Urinary bladder (tissue), 4 donors: ENCODE data around the gene CLINT1. TPM values are rescaled to one million over a fixed set of nuclear protein-coding genes. Genes with fewer than 3 reads are reported as not detected.

Source experiments
- DNase-seq: peaks from one replicate; pipeline ENCODE4 v3.0.0-alpha.2; 2015; ENCODE audit errors: extremely low spot score
- H3K27ac ChIP-seq: one replicate; pipeline ENCODE4 v1.5.1; 2013; ENCODE audit warnings: low read depth, mild to moderate bottlenecking, moderate library complexity
- H3K36me3 ChIP-seq: one replicate; pipeline ENCODE4 v1.6.1; 2013; ENCODE audit warnings: mild to moderate bottlenecking, moderate library complexity; ENCODE audit not compliant: insufficient read depth
- H3K4me1 ChIP-seq: one replicate; pipeline ENCODE4 v1.6.1; 2013; ENCODE audit warnings: mild to moderate bottlenecking, moderate library complexity; ENCODE audit not compliant: insufficient read depth
- H3K4me3 ChIP-seq: one replicate; pipeline ENCODE4 v1.5.1; 2013; ENCODE audit warnings: low read depth, low read length
- WGBS: extraction: QIAGEN DNeasy Blood & Tissue Kit; methylation state at CpG from one replicate; pipeline ENCODE4 v1.1.7; 2013; 5-methylcytosine and 5-hydroxymethylcytosine counted together
- polyA plus RNA-seq: library from polyadenylated mRNA; stranded (reverse); fragments of 200-250 nt; gene quantifications from one replicate; pipeline ENCODE4 v1.2.3, GENCODE V29; 2013
- total RNA-seq: library from RNA; depleted of rRNA; stranded (reverse); fragments of >200 nt; gene quantifications from one replicate; pipeline ENCODE4 v1.2.3, GENCODE V29; 2014
- donor health status: healthy with polysubstance abuse.
- donor health status: healthy.

The CLINT1 gene
- total and polyA plus RNA-seq, 2 donors: 46.8 to 131 TPM

DNA sequence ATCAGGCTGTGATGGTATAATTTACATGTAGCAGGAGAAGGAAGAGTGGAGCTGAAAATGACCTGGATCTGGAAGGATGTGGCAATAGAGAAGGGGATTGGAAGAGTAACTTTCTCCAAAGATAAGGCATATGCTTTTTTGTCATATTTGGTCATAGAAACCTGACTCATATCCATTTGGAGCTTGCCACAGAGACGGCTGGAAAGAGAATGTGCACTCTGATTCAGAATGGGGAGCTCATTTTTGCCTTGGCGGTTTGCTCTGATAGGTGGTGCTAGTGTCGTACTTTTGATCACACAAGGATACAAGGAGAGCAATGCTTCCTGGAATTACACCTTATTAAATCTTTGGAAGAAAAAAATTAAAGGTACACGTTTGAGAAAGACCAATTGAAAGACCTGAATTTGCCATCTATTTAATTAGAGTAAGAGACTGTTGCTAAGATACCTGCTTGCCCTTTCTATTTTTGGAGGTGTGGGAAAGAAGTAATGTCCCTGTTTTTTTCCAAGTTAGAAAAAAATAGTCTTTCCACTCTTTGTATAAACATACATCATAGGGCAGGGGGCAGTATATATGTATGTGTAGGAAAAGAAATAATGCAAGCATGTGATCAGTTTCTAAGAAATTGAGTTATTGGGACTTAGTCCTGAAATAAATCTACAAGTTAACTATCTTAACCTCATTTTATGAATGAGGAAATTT lies 110.0 kb downstream of the CLINT1 start:
- Histone ChIP-seq H3K4me1 (no peaks in the 10 kb centered on the region), H3K4me3 (no peak overlapping the region), H3K27ac (no peak overlapping the region), H3K36me3 (peaks cover 4% of the 10 kb centered on the region)
- 49% methylated on average over 4 of the region's 4 CpGs for WGBS
- DNase-seq: no peak

DNA sequence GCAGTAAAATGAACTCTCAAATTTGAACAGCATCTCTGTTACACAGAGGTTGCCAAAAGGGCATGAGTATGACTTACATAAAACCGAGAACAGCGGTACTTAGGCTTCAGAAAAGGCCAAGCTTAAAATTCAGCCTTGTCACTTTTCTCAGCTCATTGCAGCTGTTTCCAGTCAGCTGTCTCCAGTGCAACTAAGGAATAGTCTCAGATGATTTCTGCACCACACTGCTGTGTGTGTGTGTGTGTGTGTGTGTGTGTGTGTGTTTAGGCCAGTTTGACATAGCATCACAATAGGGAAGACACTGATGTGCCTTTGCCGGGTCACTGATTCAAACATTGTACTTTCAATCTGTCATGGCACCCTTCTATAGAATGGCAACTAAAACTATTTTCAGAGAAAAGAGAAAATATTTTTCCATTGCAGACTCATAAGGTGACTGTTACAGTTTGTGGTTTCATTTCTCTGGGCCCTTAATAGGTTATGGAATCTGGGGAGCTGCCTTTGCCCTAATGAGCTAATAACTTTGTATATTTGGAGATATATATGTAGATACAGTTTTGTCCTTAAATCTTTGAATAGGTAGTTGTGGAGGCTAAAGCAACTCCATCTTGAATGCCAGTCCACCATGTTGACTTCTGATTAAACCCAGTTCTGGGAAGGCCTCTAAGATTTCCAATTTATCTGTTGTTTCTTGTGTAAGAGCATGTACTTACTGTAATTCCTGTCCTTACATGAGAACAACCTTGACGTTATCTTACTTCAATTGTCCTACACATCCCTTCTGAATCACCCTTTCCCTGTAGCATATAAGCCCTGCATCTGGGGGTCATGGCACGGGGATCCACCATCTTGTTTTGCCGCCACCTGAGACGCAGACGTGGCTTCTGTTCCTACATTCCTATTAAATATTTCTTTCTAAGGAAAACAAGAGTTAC lies 110.9 kb downstream of the CLINT1 start:
- DNase-seq: no peak
- Histone ChIP-seq H3K4me3 (no peak overlapping the region), H3K27ac (no peak overlapping the region), H3K4me1 (no peaks in the 10 kb centered on the region), H3K36me3 (peaks cover 4% of the 10 kb centered on the region)
- 83% methylated on average over 8 of the region's 8 CpGs for WGBS

GRCh38 chr5:157747173-157747740 lies 111.7 kb downstream of the CLINT1 start:
- Histone ChIP-seq H3K36me3 (peaks cover 2% of the 10 kb centered on the region), H3K27ac (no peak overlapping the region), H3K4me1 (no peaks in the 10 kb centered on the region), H3K4me3 (no peak overlapping the region)
- no peak for DNase-seq
- 72% methylated on average over 6 of the region's 6 CpGs for WGBS

- H3K4me1 ChIP-seq: no peaks in the 10 kb centered on the region
- WGBS: 55% methylated on average over 4 of the region's 4 CpGs
- no peak overlapping the region for H3K27ac ChIP-seq
Measured at GRCh38 chr5:157745041-157745456, 113.9 kb downstream of the CLINT1 start.

GRCh38 chr5:157744051-157745011 lies 114.6 kb downstream of the CLINT1 start:
- H3K27ac ChIP-seq: no peak overlapping the region

More at GRCh38 chr5:157745041-157745456, 113.9 kb downstream of the CLINT1 start:
- DNase-seq: no peak
- Histone ChIP-seq H3K4me3 (peak overlapping the region; percentile 89), H3K36me3 (no peaks in the 10 kb centered on the region)

DNA sequence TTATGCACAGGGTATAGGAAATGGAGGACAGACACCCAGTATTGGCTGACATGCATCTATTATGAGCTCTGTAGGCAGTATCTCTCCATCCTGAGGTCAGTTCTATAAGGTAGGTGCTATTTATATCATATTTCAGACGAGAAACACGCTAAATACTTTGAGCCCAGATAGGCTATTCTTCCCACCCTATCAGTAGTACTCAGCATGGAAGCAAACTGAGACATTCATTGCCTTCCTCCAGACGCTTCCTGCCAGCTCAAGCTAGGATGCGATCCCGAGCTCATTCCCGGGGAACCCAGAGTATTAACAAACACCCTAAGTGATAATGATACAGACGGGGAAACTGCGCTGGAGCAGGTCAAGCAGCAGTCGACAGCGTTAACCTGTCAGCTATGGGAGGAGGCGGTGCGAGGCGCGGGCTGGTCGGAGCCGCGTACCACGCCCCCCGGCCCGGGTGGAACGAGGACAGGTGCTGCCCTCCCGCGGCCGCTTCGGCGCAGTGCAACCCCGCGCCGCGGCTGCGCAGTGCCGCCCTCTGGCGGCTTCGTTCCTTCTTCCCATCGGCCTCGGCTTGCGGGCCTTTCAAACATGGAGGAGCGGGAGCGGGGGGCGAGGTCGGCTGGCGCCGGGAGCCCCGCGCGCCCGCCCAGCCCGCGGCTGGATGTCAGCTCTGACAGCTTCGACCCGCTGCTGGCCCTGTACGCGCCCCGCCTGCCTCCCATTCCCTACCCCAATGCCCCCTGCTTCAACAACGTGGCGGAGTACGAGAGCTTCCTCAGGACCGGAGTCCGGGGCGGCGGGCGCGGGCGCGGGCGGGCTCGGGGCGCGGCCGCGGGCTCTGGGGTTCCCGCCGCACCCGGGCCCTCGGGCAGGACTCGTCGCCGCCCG lies 115.5 kb downstream of the CLINT1 start, which contains the start of gene LSM11:
LSM11 (plus strand) TSS at position 550 of the 888 bp plus-strand sequence; CDS start at position 589, 39 bp downstream.
- no peak within 1 kb of the TSS for H3K27ac ChIP-seq

More at GRCh38 chr5:157744051-157745011, 114.6 kb downstream of the CLINT1 start:
- DNase-seq: no peak
- no peaks in the 10 kb centered on the region for H3K36me3 ChIP-seq
- no peaks in the 10 kb centered on the region for H3K4me1 ChIP-seq
- H3K4me3 ChIP-seq: peak overlapping the region; percentile 89
- WGBS: 3% methylated on average over 56 of the region's 56 CpGs

GRCh38 chr5:157741131-157741530 lies 117.8 kb downstream of the CLINT1 start:
- Histone ChIP-seq H3K4me3 (no peak overlapping the region), H3K4me1 (no peaks in the 10 kb centered on the region), H3K36me3 (no peaks in the 10 kb centered on the region), H3K27ac (no peak overlapping the region)
- no peak for DNase-seq
- 75% methylated on average over 4 of the region's 4 CpGs for WGBS

More for the DNA sequence above, 115.5 kb downstream of the CLINT1 start, which contains the start of gene LSM11:
- Histone ChIP-seq H3K4me1 (no peaks in the 10 kb centered on the region), H3K4me3 (peak within 1 kb of the TSS; percentile 89), H3K36me3 (no peaks in the 10 kb centered on the region)
- WGBS: under 1% methylated on average over 79 of the region's 79 CpGs
- DNase-seq: peak; percentile 40

GRCh38 chr5:157740229-157740610 lies 118.7 kb downstream of the CLINT1 start:
- 51% methylated on average over 3 of the region's 3 CpGs for WGBS
- H3K36me3 ChIP-seq: no peaks in the 10 kb centered on the region
- no peak overlapping the region for H3K4me3 ChIP-seq
- no peaks in the 10 kb centered on the region for H3K4me1 ChIP-seq
- H3K27ac ChIP-seq: no peak overlapping the region
- DNase-seq: no peak

DNA sequence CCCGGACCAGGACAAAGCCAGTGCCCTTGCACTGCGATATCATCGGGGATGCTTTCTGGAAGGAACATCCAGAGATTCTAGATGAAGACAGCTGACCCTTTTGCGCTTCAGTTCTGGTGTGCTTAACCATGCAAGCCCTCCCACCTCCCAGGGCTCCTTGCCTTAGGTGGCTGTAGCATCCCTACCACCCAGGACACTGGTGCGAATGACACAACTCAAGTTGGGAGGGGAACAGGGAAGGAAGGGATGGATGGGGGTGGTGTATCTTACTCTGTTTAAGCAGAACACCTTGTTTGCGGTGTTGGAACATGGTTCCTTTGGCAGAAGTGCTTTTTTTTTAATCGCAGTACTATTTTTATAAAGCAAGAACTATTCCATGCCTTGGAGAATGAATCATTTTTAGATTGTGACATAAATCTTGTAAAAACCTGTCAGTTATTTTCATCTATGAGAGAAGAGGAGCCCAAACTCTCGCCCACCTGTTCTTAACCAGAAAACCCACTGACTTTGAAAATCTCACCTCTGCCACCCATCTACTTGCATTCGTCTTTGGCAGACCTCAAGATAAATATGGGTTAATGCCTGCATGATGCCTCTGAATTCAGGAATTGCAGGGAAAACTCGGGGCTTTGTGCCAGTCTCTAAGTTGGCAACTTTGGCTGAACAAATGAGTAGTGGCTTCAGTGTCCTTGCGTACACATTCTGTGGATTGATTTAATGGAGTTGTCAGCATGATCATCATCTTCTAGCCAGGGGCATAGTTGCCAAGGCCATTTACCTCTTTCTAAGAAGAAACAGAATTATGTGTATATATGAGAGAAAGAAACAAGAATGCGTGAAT lies 119.3 kb downstream of the CLINT1 start:
- H3K4me1 ChIP-seq: no peaks in the 10 kb centered on the region
- DNase-seq: no peak
- H3K36me3 ChIP-seq: peaks cover under 1% of the 10 kb centered on the region
- WGBS: 85% methylated on average over 12 of the region's 12 CpGs
- no peak overlapping the region for H3K27ac ChIP-seq
- no peak overlapping the region for H3K4me3 ChIP-seq

- H3K36me3 ChIP-seq: peaks cover 2% of the 10 kb centered on the region
- no peak overlapping the region for H3K4me3 ChIP-seq
- DNase-seq: no peak
- WGBS: 85% methylated on average over 6 of the region's 6 CpGs
- no peaks in the 10 kb centered on the region for H3K4me1 ChIP-seq
- H3K27ac ChIP-seq: no peak overlapping the region
Measured at GRCh38 chr5:157735991-157736390, 123.0 kb downstream of the CLINT1 start.
